Glomerular visceral epithelial cell (primary cell): ENCODE measurements around the gene C1orf115.
"Not testable (repeated sequence)": the region's sequence is repeated elsewhere in the genome, so short reads cannot be mapped to it uniquely, and the experiment has no call there.

Source experiments
- DNase-seq: peaks from one replicate; pipeline ENCODE4 v3.0.0-alpha.2; 2016; ENCODE audit errors: extremely low spot score

C1orf115 gene

DNA sequence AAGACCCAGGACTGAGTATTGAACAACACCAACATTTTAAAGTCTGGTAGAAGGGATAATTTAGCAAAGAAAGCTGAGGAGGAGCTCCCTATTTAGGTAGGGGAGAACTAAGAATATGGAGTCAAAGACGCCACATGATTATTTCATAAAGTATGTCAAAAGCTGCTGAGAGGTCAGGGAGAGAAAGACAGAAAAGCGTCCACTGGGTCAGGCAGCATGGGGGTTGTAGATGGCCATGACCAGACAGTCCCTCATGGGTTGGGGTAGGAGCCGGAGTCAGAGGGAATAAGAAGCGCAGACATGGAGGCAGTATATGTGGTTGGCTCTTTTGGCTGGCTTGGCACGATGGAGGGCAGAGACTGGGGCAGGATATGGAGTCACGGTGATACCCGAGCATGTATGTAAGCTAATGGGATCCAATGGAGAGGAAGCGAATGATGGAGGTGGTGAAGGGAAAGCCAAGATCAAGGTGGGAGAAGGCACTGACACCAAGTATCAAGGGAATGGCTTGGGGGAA is 4.8 kb downstream of the C1orf115 start:
- DNase-seq, result no peak

DNA sequence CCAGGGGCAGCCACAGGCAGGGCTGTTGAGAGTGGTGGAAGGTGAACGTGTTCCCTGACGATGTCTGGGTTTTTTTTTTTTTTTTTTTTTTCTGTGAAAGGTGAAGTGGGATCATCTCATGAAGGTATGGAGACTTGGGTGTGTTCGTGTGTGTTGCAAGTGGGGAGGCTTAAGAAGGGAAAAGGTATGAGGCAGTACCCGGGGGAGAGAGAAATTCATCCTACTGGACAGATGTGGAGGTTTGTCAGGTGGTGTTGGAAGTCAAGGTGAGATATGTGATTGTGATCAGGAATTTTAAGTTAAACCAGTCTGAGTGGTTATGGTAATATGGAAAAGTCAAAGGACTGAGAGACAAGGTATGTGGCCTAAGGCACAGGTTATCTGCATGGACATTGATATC is 5.3 kb downstream of the C1orf115 start:
- DNase-seq, result no peak

DNA sequence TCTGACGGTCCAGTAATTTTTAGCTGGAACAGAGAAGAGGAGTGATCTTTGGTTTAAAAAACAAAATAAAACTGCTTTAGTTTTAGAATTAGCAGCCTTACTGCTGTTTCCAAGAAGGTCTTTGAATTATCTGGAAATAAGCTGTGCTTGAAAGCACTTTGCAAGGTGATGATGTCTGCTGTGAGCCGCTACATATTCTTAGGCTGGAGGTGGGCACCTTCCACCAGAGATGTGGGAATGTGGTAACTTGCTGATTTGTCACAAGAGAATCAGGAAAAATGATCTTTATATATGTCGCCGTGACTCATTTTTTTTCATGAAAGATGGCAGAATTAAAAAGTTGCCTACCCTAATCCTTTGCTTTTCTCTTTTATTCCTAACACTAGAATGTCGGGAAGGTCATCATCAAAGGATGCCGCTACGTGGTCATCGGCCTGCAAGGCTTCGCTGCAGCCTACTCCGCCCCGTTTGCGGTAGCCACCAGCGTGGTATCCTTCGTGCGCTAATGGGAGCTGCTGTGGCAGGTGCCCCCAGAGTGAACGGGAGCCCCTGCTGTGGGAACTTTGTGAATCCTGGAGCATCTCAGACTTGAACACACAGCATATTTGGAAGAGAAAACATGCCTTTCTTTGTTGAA is 6.2 kb downstream of the C1orf115 start:
- DNase-seq, result no peak

DNA sequence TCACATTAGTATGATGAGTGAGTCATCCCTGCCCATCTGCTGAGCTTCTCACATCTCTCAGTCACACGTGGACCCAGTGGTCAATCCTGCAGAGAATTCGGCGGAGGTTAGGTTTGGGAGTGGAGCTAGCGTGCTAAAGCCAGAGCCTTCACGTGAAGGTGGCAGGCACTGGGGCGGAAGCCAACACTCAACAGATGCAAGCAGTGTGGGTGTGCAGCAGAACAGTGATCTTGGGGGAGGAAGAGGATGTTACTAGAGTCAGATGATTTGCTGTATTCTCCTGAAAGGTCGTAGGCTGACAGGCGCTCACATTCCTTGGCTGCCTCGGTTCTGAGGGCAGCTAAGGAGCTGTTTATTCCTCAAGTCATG is 6.7 kb downstream of the C1orf115 start:
- DNase-seq, result no peak

DNA sequence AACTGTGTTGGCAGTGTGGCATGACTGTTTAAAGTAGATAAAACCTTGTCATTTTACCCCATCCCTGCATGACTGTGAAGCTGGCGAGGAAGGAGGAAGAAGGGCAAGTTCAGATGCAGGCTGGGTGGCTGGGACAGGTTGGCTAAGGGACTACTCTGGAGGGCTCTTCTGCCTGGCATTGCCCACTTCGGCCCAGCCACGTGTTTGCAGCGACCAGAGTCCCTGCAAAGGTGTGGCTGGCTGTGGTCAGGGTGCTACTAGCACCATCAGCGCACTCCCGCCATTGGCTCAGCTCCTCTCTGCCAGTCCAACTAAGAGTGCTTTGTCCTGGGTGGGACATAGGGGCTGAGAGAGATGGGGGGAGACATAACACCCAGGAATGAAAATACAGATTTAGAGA is 7.2 kb downstream of the C1orf115 start:
- no peak for DNase-seq

DNA sequence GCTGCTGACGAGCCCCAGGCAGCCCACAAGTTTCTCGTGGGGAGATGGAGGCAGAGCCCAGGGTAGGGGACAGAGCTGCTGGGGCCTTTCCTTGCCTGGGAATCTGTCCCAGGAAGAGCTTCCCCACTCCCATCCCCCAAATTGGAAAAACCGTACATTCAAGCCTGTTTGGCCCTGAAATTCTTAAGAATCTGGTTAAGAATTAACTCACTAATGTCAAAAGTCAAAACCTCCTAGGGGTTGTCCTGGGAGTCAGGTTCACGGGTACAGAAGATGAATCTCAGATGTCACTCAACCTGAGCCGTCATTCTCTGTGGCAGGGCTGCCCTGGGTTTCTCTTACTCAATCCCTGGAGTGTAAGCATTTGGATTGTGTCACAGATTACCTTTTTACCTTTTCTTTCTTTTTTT is 8.4 kb downstream of the C1orf115 start:
- DNase-seq, result no peak

DNA sequence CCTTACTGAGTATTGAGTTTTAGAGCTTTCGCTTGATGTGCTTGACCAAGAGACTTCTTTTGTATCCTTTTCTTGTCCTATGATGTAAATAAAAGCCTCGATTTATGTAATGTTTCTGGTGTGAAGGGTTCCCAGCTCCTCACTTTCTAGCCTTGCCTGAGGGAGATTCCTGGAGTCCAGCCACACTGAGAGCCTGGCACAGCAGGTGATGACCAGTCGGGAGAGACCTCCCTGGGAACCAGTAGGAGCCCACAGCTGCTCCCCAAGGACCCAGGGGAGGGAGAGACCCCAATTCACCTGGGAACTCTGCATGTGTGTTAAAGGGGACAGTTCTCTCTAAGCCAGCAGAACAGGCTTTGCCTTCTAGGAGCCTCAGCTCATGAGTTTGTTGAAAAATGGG is 8.9 kb downstream of the C1orf115 start:
- DNase-seq, result no peak

DNA sequence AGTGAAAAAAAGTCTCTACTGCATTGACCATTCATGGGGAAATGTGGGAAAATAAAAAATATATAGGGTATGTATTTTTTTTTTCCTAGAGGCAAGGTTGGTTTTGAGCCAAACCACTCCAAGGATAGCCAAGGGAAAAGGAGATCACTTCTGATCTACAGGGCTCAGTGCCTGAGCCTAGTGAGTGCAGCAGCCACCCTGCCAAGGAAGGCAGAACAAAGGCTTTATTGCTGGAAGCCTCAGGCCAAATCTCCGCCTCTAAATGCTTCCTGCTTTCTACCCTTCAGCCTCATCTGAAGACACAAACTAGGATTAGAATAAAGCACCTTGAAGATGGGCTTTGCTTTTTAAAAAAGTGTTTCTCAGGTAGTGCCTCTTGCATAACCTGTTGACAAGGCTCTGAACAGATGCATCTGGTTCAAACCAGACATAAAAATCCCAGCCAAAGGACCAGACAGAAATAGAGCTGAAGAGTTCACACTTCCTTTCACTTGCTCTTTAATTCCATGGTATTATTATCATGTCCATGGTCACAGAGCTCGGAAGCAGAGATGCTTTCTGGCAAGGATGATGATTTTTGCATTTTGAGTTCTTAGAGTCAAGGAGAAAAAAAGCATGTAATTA is 10.5 kb downstream of the C1orf115 start:
- DNase-seq, result no peak

DNA sequence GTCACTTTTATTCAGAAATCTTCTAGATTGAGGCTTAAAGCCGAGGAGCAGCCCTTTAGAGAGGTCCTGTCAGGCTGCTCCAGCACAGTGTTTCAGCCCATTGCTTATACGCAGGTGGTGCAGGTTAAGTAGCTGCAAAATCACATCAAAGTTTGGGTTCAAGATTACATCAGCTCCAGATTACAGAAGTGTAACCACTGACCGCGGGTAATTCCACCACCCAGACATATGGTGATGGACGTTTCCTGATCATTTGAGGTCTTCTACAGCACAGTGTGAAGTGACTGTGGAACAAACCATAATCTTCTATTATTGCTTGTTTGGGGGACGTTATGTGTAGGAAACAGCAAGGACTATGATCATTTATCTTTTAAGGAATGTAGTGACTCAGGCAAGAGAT is 11.8 kb downstream of the C1orf115 start:
- DNase-seq, result no peak

DNA sequence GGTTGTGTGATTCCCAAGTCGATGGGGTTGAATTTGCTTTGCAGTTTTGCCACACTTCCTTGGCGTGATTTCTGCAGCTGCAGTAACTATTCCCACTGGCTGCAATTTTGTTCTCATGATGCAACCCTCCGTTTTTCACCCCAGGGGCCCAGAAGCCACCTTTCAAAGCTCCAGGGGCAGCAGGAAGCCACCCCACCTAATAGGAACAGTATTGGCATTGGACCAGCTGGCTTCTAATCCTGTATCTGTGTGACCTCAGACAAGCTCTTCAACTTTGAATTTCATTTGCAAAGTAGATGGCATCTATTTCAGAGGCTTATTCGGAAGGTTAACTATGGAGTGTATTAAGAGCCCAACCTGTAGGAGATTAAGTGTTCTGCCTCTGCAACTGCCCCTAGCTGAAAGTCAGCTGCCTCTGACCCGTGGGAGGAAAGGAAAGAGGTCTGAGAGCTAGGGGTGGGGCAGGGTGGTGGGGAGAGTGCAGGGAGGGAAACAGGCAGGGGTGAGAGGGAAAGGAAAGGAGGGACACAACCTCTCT is 12.6 kb downstream of the C1orf115 start:
- no peak for DNase-seq

DNA sequence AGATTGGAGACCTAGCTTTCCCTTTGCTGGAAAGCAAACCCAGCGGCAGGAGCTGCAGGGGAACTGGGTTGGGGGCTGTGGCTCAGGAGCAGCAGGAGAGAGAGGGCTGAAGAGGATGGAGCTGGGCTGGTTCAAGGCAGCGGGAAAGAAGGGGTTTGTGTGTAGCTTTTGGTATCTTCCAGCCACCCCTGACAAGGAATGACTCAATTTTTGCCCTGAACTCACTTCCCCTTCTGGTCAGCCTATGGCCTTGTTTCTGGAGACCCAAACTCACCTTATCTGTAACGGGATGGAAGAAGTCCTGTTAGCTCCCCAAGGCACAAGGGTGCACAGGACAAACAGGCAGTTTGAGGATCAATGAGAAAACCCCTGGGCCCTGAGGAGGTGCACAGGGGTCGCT is 13.1 kb downstream of the C1orf115 start:
- no peak for DNase-seq

DNA sequence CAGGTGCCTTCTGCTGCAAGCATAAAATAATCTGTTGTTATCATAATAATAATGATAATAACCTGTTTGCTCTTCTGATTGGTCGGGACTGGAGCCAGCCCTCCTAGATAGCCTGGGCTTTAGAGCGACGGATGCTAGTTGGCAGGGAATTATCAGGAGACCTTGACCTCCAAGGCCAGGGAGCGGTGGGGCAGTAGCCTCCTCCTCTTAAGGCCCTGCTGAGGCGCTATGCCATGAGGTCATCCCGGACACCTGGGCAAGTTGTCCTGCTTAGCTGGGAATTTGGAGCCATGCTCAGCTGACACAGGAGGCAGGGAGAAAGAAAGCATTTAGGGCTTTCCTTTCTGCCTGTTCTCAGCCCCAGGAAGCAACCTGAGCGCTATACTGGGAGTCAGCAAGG is 15.6 kb downstream of the C1orf115 start:
- DNase-seq, result no peak

DNA sequence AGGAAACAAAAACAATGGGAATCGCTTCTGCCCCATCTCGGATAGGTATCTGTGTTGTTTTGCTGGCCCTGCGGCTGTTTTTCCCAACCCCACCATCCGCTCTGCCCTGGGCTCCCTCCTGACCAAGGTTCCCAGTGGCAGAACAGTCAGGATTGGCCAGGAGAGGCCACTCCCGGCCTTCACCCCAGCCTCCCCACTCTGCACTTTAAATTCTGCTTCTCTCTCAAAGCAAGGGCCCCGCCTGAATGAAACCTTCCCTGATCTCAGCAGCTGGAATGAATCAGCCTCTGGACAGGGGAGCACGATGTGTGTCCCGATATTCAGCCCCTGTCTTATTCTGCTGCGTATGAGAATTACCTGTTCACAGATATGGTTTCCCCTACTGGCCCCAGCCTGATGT is 16.3 kb downstream of the C1orf115 start:
- no peak for DNase-seq

DNA sequence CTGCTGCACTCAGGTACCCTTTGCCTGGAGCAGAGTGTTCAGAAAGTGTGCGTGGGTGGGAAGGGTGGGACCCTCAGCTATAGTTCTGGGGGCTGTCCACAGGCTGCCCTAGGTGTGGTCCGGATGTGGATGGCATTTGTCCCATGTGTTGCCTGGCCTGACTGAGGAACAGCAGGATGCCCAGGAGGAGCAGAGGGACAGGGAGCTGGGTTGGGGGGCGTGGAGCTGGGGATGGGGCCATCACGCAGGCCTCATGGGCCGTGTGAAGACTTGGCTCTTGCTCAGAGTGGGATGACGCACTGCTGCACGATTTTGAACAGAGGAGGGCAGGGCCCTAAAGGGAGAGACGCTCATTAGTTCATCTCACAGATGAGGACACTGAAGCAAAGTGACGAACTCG is 17.0 kb downstream of the C1orf115 start:
- no peak for DNase-seq

DNA sequence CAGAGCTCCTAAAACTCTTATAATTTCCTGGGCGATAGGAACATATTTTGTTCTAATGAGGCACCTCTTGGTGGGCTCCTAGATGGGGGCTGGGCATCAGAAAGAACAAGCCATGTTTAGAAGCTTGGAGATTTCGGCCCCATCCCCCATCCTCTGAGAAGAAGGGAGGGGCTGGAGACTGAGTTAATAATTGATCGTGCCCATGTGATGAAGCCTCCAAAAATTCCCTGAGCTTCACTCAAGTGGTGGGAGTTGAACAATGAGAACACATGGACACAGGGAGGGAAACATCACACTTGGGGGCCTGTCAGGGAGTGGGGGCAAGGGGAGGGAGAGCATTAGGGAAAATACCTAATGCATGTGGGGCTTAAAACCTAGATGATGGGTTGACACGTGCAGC is 18.1 kb downstream of the C1orf115 start:
- no peak for DNase-seq

DNA sequence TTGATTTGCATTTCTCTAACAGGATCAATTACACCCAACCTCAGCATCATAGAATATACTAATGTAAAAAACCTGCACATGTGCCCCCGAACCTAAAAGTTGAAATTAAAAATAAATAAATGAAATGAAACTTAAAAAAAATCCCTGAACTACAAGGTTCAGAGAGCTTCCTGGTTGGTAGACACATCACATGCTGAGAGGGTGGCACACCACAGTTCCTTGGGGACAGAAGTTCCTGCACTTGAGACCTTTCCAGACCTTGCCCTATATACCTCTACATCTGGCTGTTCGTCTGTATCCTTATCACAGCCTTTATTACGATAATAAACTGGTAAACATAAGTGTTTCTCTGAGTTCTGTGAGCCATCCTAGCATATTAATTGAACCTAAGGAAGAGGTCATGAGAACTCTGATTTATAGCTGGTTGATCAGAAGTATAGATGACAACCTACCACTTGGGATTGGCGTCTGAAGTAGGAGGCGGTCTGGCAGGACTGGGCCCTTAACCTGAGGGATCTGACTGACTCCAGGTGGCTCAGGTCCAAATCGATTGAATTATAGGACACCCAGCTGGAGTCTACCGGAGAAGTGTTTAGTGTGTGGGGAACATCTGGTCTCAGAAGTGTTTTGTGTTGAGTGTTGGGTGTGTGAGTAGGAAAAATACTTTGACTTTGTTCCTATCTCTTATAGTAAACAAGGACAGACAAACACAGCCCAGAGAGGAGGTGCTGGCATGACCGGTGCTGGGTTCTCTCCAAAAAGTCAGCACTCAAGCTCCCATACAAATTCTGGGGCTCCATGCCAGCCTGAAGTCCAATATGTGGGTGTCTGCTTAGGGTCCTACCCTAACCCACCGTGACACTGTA is 19.0 kb downstream of the C1orf115 start:
- no peak for DNase-seq

DNA sequence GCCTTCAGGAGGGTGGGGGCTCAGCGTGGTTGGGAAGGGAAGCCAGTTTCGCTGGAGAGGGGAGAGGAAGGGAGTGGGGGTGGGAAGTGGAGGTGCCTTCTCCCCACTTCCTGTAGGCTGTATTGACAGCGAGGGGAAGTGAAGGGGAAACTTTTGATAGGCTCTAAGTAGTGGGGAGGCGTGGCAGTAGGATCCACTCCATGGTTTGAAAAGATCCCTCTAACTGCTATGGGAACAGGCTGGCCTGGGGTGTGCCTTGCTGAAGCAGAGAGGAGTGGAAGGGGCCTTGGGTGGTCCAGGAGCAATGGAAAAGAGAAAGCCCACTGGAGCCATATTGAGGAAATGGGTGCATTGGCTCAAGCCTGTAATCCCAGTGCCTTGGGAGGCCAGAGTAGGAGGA is 20.2 kb downstream of the C1orf115 start:
- no peak for DNase-seq

DNA sequence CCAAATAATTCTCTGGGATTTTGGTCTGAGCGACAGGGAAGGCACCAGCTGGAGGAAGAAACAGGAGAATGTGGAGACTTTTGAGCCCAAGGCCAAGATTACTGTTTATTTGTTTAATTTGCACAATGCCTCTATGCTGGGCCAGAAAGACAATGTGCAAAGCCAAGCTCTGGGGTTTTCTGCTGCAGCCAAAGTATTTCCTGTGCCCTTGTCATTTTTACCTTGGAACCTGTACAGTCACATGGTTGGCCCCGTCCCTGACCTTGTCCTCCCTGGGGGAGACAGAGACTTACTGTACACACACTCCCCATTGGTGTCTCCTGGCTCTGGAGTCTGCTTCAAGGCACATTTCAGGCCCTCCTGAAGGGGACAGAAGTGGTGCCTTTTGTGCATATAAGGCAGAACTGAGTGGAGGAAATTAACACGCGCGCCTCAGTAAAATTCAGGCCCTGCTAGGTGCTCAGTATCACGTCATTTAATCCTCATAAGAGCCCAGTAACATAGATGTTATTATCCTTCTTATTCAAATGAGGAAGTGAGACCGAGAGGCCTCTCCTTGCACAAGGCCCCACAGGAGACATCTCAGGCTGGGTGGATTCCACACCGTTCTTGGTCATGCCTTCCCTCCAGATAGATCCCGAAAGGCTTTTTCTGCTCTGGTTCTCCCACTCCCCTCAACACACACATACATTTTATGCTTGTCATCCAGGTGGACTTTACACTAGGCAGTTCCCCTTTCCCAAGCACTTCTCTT is 21.1 kb downstream of the C1orf115 start:
- DNase-seq, result no peak

DNA sequence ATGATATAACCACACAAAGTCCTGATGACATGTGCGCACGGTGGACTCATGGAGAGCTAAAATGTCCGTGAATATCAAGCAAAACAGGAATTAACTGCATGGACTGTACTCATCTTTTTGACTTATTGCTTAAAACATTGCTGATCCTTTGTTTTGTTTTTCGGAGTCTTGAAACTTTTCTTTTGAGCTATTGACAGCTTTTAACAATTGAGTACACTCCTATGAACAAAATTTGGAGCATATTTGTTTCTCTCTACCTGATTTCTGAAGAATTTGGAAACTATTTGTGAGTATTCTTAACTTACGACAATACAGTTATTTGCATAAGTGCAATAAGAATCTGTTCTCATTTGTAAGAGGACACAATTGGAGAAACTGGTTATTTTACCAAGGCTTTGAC is 25.8 kb downstream of the C1orf115 start:
- DNase-seq, result not testable (repeated sequence)

DNA sequence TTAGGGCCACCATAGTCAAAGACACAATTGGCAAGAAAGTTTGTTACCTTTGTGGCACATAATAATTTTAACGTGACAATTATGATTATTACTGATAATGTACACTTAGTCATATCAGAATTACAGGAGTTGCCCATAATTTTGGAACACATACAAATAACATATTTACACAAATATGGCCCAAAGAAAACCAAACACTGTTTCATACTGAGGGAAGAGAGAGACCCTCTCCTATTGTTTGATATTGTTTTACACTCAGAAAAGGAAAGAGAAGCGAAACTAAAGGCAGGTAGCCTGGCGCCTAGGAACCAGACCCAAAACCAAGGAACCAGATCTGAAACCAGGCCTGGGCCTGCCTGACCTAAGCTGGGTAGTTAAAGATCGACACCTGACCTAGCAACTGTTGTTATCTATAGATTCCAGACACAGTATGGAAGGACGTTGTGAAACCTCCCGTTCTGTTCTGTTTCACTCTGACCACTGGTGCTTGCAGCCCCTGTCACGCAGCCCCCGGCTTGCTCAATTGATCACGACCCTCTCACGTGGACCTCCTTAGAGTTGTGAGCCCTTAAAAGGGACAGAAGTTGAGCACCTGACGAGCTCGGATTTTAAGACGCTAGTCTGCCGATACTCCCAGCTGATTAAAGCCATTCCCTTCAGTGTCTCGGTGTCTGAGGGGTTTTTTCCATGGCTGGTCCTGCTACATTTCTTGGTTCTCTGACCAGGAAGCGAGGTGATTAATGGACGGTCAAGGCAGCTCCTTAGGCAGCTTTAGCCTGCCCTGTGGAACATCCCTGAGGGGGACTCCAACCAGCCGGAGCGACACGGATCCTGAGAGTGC is 27.9 kb downstream of the C1orf115 start:
- DNase-seq, result no peak

DNA sequence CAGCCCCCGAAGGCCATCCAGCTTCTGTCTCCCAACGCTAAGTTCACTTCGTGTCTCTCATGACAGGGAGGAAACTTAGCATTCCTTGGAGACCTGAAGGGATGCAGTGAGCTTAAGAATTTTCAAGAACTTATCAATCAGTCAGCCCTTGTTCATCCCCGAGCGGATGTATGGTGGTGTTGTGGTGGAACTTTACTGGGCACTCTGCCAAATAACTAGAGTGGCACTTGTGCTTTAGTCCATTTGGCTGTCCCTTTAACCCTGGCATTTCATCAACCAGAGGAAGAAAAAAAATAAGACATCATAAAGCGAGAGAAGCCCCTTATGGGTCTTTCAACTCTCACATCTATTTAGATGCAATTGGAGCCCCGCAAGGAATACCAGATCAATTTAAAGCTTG is 31.1 kb downstream of the C1orf115 start:
- not testable (repeated sequence) for DNase-seq
